HG02852 (cell line): ENCODE results near the gene HIBCH.
"Not testable (repeated sequence)": the region's sequence is repeated elsewhere in the genome, so short reads cannot be mapped to it uniquely, and the experiment has no call there.

Experiments
- ATAC-seq: cut with Tn5 transposase; IDR thresholded peaks from one replicate; pipeline ENCODE4 v1.9.1; 2021; ENCODE audit warnings: mild to moderate bottlenecking, moderate library complexity; ENCODE audit not compliant: unreplicated experiment

HIBCH gene

GRCh38 chr2:190254063-190254850 lies 65.4 kb downstream of the HIBCH start:
- no peak for ATAC-seq

GRCh38 chr2:190250421-190250820 lies 69.2 kb downstream of the HIBCH start:
- no peak for ATAC-seq

DNA sequence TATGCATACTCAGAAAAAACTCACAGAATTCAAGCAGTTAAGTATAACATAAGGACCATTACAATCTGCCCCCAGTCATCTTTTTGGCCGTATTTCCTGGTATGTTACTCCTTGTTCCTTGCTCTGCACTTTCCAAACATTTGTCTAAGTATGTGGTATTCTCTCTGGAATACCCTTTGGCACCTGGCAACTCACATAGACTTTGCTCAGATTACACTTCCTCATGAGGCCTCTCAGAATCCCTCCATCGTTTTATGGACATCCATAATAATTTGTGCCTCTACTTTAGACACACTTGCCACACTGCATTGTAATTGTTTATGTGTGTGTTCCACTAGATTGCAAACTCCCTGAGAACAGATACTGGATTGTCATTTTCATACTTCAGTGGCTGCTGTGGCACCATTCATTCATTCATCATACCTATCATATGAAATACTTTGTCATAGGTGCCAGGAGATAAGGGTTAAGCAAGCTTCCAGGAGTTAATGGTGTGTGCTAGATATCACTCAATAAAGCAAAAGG lies 84.0 kb downstream of the HIBCH start:
- ATAC-seq: no peak

- no peak for ATAC-seq
These were observed 84.5 kb downstream of the HIBCH start for GRCh38 chr2:190235101-190235500.

- not testable (repeated sequence) for ATAC-seq
These were observed 95.6 kb downstream of the HIBCH start for GRCh38 chr2:190223989-190224388.

GRCh38 chr2:190222745-190223144 lies 96.9 kb downstream of the HIBCH start:
- not testable (repeated sequence) for ATAC-seq

GRCh38 chr2:190221429-190221828 lies 98.2 kb downstream of the HIBCH start:
- ATAC-seq: no peak

DNA sequence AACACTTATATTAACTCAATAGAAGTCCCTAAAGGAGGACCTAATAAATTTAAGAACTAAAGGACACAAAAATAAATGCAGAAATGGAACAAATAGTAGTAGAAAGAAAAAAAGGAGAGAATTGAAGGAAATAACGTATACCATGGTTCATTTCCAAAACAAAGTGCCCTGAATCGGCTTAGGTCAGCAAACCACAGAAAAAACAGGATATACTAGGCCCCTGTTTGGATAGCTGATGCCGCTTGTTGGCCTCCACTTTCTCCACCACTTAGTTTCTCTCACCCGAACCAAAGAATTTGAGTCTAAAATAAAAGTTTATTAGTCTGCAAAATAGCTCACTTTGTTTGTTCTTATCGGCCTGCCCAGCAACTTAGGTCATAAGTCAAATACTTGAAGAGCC lies 100.4 kb downstream of the HIBCH start:
- no peak for ATAC-seq

- ATAC-seq: no peak
These were observed 102.0 kb downstream of the HIBCH start for GRCh38 chr2:190217616-190218015.

GRCh38 chr2:190216829-190217228 lies 102.8 kb downstream of the HIBCH start:
- no peak for ATAC-seq

GRCh38 chr2:190215620-190216019 lies 104.0 kb downstream of the HIBCH start:
- ATAC-seq: no peak

DNA sequence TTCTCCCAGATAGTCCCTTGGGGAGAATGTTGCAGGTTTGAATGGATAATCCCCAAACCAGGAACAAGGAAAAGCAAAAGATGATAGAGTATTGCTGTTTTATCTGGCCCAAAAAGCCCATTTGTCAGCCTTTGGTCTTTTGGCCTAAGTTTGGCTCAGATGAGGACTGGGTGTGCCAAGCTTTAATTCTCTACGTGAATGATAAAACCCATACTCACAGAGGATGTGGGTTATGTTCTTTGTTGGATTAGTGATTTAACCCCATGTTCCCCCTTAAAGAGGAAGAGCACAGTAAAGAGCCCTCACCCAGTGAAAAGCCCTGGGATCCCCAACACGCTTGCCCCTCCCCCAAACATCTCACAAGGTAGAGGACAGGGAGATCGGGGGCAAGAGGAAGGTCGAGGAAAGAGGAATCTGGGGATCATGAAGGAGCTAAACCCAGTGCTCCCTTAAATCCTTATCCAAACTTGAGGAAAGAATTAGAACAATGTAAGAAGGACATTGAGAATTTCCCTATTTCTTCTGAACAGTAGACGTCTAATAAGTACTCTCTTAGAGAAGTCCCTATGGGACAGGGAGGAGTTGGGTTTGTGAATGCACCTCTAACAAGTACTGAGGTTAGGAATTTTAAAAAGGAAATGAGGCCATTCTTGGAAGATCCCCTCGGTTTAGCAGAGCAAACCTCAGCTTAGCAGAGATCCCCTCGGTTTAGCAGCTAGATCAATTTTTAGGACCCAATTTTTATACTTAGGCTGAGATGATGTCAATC lies 105.0 kb downstream of the HIBCH start:
- ATAC-seq: no peak

GRCh38 chr2:190213441-190214335 lies 105.9 kb downstream of the HIBCH start:
- ATAC-seq: no peak

GRCh38 chr2:190210471-190210870 lies 109.2 kb downstream of the HIBCH start:
- no peak for ATAC-seq

GRCh38 chr2:190209559-190209958 lies 110.1 kb downstream of the HIBCH start:
- no peak for ATAC-seq

DNA sequence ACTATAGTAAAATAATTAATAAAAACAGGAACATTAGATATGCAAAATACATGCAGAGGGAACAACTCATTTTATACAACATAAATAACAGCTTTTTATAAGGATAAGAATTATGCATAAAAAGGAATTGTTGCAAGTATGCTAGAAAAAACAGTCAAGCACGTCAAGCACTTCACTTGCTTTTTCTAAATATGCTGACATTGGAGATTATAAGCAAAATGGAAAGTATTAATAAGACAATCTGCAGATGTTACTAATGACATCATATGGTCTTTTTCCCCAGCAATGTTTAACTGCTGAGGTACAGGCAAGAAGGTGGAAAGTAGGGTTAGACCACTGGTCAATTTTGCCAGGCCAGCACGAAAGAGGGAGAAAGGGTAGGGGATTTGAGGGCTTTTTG lies 111.7 kb downstream of the HIBCH start:
- ATAC-seq: no peak

GRCh38 chr2:190205657-190206056 lies 114.0 kb downstream of the HIBCH start:
- ATAC-seq: no peak

- ATAC-seq: no peak
These were observed 117.0 kb downstream of the HIBCH start for GRCh38 chr2:190202604-190203003.

- ATAC-seq: no peak
These were observed 117.6 kb downstream of the HIBCH start for GRCh38 chr2:190202018-190202417.

GRCh38 chr2:190200603-190201002 lies 119.0 kb downstream of the HIBCH start:
- no peak for ATAC-seq

GRCh38 chr2:190199530-190199929 lies 120.1 kb downstream of the HIBCH start:
- no peak for ATAC-seq
